Lung (tissue), 12 donors: ENCODE measurements around the gene THRB. TPM values are rescaled to one million over a fixed set of nuclear protein-coding genes. Genes with fewer than 3 reads are reported as not detected.

Experiments
- ATAC-seq: fragments of 200-7000 bp; cut with Tn5 transposase; one replicate; pipeline ENCODE4 v1.9.1; 2020; ENCODE audit warnings: moderate number of reproducible peaks; ENCODE audit not compliant: insufficient read depth, low FRiP score
- DNase-seq, 3 donors: peaks; one replicate each; pipeline ENCODE4 v3.0.0-alpha.2; 2013 to 2017
- H3K27ac ChIP-seq, 2 donors: one replicate each; pipeline ENCODE4 v1.5.1; 2013; ENCODE audit warnings: mild to moderate bottlenecking in 2 of 2, moderate library complexity in 2 of 2, control low read depth in 1 of 2, inconsistent platforms in 1 of 2, low read depth in 1 of 2, low read length in 1 of 2
- H3K27me3 ChIP-seq, 3 donors: one replicate each; pipeline ENCODE4 v1.5.1; 2013; ENCODE audit warnings: low read length in 2 of 3; ENCODE audit not compliant: control insufficient read depth in 3 of 3, insufficient read depth in 3 of 3
- H3K36me3 ChIP-seq, 4 donors: one replicate each; pipeline ENCODE4 v1.5.1; 2013; ENCODE audit warnings: low read length in 4 of 4, mild to moderate bottlenecking in 1 of 4, moderate library complexity in 1 of 4; ENCODE audit not compliant: control insufficient read depth in 4 of 4, insufficient read depth in 4 of 4
- H3K4me1 ChIP-seq, 5 donors: one replicate each; pipeline ENCODE4 v1.5.1; 2013; ENCODE audit warnings: low read length in 5 of 5, mild to moderate bottlenecking in 2 of 5, moderate library complexity in 1 of 5; ENCODE audit not compliant: control insufficient read depth in 5 of 5, insufficient read depth in 5 of 5
- H3K4me3 ChIP-seq: one replicate; pipeline ENCODE4 v1.5.1; 2013; ENCODE audit warnings: mild to moderate bottlenecking, control low read depth, moderate library complexity
- H3K9ac ChIP-seq, 2 donors: one replicate each; pipeline ENCODE4 v1.5.1; 2013; ENCODE audit warnings: low read length in 2 of 2, control low read depth in 1 of 2; ENCODE audit not compliant: insufficient read depth in 1 of 2
- H3K9me3 ChIP-seq, 4 donors: one replicate each; pipeline ENCODE4 v1.5.1; 2013; ENCODE audit warnings: low read length in 3 of 4, mild to moderate bottlenecking in 1 of 4, moderate library complexity in 1 of 4; ENCODE audit not compliant: control insufficient read depth in 4 of 4, insufficient read depth in 3 of 4
- CTCF ChIP-seq: IDR thresholded peaks from 2 replicates; pipeline ENCODE4 v1.5.1; 2012; ENCODE audit warnings: mild to moderate bottlenecking; ENCODE audit errors: control extremely low read depth, extremely low read depth
- WGBS, 2 donors: extraction: QIAGEN DNeasy Blood & Tissue Kit; methylation state at CpG; one replicate each; pipeline ENCODE4 v1.1.7; 2013; 5-methylcytosine and 5-hydroxymethylcytosine counted together
- polyA plus RNA-seq, 2 donors: library from polyadenylated mRNA; stranded (reverse); fragments of 200-250 nt; gene quantifications; one replicate each; pipeline ENCODE4 v1.2.1, GENCODE V29; 2013
- total RNA-seq, 2 donors: library from RNA; depleted of rRNA in 1 of 2; stranded (reverse); fragments of >200 nt in 1 of 2; gene quantifications; one replicate each; pipeline ENCODE4 v1.2.1, GENCODE V29; 2014 to 2021
- donor health status: control.
- donor health status: control.
- donor health status: Bipolar disorder and iron deficiency.
- donor health status: healthy.
- donor health status: DM: yes; HTN: yes; CAD: no.

The THRB gene
- total and polyA plus RNA-seq, 4 donors, result 2.1 to 23.5 (median 6.1) TPM

GRCh38 chr3:24502690-24503089 lies 8.0 kb upstream of the THRB start:
- H3K9me3 ChIP-seq, result no peaks in the 10 kb centered on the region
- 32 to 54% methylated on average over 1 of the region's 1 CpG for WGBS, 2 donors
- no peak for ATAC-seq

GRCh38 chr3:24500806-24501205 lies 6.2 kb upstream of the THRB start:
- WGBS, 2 donors, result 76 to 82% methylated on average over 1 of the region's 1 CpG
- Histone ChIP-seq H3K4me3 (no peak overlapping the region), H3K27ac (no peak overlapping the region), H3K27me3 (no peaks in the 10 kb centered on the region), H3K9ac (no peak overlapping the region), H3K4me1 (peaks cover 0 to 4% (median 0%) of the 10 kb centered on the region in 5 donors), H3K36me3 (no peaks in the 10 kb centered on the region), H3K9me3 (no peaks in the 10 kb centered on the region)
- no peak for TF ChIP-seq CTCF
- ATAC-seq (no peak), DNase-seq (no peak)

More at GRCh38 chr3:24502690-24503089, 8.0 kb upstream of the THRB start:
- H3K27me3 ChIP-seq, result no peaks in the 10 kb centered on the region
- no peak overlapping the region for H3K4me3 ChIP-seq
- DNase-seq, result no peak
- H3K36me3 ChIP-seq, result no peaks in the 10 kb centered on the region
- H3K27ac ChIP-seq, result no peak overlapping the region
- no peak for TF ChIP-seq CTCF
- H3K9ac ChIP-seq, result no peak overlapping the region
- H3K4me1 ChIP-seq, result no peaks in the 10 kb centered on the region

- Histone ChIP-seq H3K4me3 (no peak overlapping the region), H3K9ac (no peak overlapping the region), H3K27me3 (no peaks in the 10 kb centered on the region), H3K4me1 (peaks cover 0 to 6% (median 4%) of the 10 kb centered on the region in 5 donors), H3K9me3 (no peaks in the 10 kb centered on the region), H3K27ac (no peak overlapping the region), H3K36me3 (no peaks in the 10 kb centered on the region)
- ATAC-seq (no peak), DNase-seq (no peak)
- no peak for TF ChIP-seq CTCF
- WGBS, 2 donors, result 84 to 91% methylated on average over 3 of the region's 3 CpGs
These were observed 5.3 kb upstream of the THRB start for GRCh38 chr3:24499991-24500390.

GRCh38 chr3:24498796-24499195 lies 4.1 kb upstream of the THRB start:
- Histone ChIP-seq H3K36me3 (no peaks in the 10 kb centered on the region), H3K4me3 (no peak overlapping the region), H3K9me3 (no peaks in the 10 kb centered on the region), H3K27me3 (no peaks in the 10 kb centered on the region), H3K9ac (no peak overlapping the region), H3K27ac (no peak overlapping the region), H3K4me1 (peaks cover 0 to 6% (median 4%) of the 10 kb centered on the region in 5 donors)
- WGBS, 2 donors, result 90 to 93% methylated on average over 2 of the region's 2 CpGs
- no peak for ATAC-seq
- no peak for TF ChIP-seq CTCF
- DNase-seq, result no peak
